ENCODE results near the gene DIO3. TPM values are rescaled to one million over a fixed set of nuclear protein-coding genes. Genes with fewer than 3 reads are reported as not detected.

DIO3 gene
- total RNA-seq, 2 experiments from 2014 or later: not detected

DNA sequence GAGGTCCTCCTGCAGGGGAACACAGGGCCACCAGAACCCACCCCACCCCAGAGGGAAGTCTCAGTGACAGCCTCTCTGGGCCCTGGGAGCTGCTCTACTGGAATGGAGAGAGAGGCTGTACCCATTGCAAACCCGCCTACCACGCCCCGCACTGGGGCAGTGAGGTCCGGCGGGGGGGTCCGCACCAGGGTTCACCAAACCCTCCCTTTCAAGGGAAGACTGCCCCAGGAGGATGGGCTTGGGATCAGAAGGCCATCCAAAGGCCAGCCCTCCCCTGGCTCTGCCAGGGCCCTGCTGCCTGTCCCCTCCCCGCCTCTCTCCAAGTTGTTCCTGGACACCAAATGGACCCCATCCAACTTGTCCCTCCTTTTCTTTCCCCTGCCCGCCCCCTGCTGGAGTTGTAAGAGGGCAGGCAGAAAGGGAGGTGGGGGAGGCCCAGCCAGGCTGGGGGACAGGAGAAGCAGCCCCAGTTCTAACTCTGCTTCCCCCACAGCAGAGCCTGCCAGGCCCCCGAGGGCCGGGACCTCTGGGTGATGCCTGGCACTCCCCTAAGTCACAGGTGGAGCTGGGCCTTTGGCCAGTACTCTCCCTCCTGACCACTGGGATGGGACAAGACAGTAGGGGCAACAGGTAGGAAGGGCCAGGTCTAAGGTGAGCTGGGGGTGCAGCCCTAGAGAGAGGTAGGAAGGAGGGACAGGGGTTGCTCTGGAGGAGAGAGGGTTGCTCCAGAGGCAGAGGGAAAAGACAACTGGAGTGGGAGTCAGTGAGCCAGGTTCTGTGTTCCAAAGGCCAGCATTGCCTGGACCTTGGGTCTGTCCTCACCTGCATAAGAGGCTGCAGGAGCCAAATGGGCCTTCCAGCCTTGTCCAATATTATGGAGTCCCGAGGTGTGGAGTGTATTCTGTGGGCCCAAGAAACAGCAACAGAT, 3.2 kb upstream of the DIO3 start:
- Histone ChIP-seq H3K4me1 (ENCODE audit: insufficient read depth, low read length, poor library complexity, severe bottlenecking) (peaks cover 19% of the 10 kb centered on the region), H3K9me3 (ENCODE audit: low read length) (no peaks in the 10 kb centered on the region), H3K4me3 (ENCODE audit: low read depth, low read length, poor library complexity, severe bottlenecking) (no peak overlapping the region), H4K20me1 (ENCODE audit: insufficient read depth, low read length) (no peaks in the 10 kb centered on the region), H3K36me3 (ENCODE audit: insufficient read depth, low read length) (no peaks in the 10 kb centered on the region), H3K4me2 (ENCODE audit: low read length) (no peak overlapping the region), H3K79me2 (ENCODE audit: insufficient read depth, low read depth, low read length) (no peaks in the 10 kb centered on the region), H3K27ac (ENCODE audit: low read depth, low read length, poor library complexity, severe bottlenecking) (no peak overlapping the region), H2AFZ (ENCODE audit: low read length) (no peak overlapping the region), H3K9me2 (ENCODE audit: insufficient read depth, low read length) (no peaks in the 10 kb centered on the region)
- ChIA-PET POLR2A (no interaction called here), CTCF (ENCODE audit: unreplicated experiment) (no interaction called here)
- no peak for DNase-seq (ENCODE audit: low spot score)
- intact Hi-C loops (cut with micrococcal nuclease; ENCODE audit: unreplicated experiment): no loop called here
- no TSS peak for BruUV-seq (replicated peaks)
- TF ChIP-seq, protein P1, sequence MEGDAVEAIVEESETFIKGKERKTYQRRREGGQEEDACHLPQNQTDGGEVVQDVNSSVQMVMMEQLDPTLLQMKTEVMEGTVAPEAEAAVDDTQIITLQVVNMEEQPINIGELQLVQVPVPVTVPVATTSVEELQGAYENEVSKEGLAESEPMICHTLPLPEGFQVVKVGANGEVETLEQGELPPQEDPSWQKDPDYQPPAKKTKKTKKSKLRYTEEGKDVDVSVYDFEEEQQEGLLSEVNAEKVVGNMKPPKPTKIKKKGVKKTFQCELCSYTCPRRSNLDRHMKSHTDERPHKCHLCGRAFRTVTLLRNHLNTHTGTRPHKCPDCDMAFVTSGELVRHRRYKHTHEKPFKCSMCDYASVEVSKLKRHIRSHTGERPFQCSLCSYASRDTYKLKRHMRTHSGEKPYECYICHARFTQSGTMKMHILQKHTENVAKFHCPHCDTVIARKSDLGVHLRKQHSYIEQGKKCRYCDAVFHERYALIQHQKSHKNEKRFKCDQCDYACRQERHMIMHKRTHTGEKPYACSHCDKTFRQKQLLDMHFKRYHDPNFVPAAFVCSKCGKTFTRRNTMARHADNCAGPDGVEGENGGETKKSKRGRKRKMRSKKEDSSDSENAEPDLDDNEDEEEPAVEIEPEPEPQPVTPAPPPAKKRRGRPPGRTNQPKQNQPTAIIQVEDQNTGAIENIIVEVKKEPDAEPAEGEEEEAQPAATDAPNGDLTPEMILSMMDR (conservative IDR thresholded peaks at IDR 0.05; ENCODE audit: low read length): 0 out of 2 replicates have a peak, but pooled peaks have one; percentile 40
- TF ChIP-seq EZH2phosphoT487 (IDR thresholded peaks at IDR 0.05; ENCODE audit: borderline replicate concordance, low read depth, low read length): no peak

DNA sequence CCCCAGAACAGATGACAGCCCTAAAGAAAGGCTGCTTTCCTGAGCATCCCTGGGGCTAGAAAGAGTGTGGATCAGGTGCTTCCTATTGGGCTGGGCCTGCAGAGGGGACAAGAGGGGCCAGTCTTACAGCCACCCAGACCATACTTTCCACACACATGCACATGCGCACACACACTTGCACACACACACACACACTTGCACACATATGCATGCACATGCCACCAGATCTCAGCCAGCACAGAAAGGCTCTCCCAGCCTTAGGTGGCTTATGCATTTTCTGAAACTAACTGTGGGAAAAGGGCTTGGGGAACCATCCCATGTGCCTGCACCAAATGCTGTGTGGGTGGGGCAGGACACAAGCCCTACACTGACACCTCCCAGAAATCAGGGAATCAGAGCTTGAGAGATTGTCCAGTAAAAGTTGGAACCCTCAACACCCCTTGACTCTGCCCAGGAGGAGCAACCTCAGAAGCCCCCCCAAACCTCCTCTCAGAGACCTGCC, 2.5 kb upstream of the DIO3 start:
- BruUV-seq (replicated peaks): no TSS peak
- H3K36me3 ChIP-seq (ENCODE audit: insufficient read depth, low read length): no peaks in the 10 kb centered on the region
- CTCF ChIA-PET (ENCODE audit: unreplicated experiment): no interaction called here
- H3K79me2 ChIP-seq (ENCODE audit: insufficient read depth, low read depth, low read length): no peaks in the 10 kb centered on the region
- no peak for DNase-seq (ENCODE audit: low spot score)
- intact Hi-C loops (cut with micrococcal nuclease; ENCODE audit: unreplicated experiment): no loop called here
- POLR2A ChIA-PET: no interaction called here
- TF ChIP-seq, protein P1 (conservative IDR thresholded peaks at IDR 0.05; ENCODE audit: low read length): no peak
- TF ChIP-seq EZH2phosphoT487 (IDR thresholded peaks at IDR 0.05; ENCODE audit: borderline replicate concordance, low read depth, low read length): no peak
- H3K4me2 ChIP-seq (ENCODE audit: low read length): no peak overlapping the region
- no peak overlapping the region for H3K27ac ChIP-seq (ENCODE audit: low read depth, low read length, poor library complexity, severe bottlenecking)
- H3K9me3 ChIP-seq (ENCODE audit: low read length): no peaks in the 10 kb centered on the region
- H4K20me1 ChIP-seq (ENCODE audit: insufficient read depth, low read length): no peaks in the 10 kb centered on the region
- no peaks in the 10 kb centered on the region for H3K9me2 ChIP-seq (ENCODE audit: insufficient read depth, low read length)
- peaks cover 24% of the 10 kb centered on the region for H3K4me1 ChIP-seq (ENCODE audit: insufficient read depth, low read length, poor library complexity, severe bottlenecking)
- H2AFZ ChIP-seq (ENCODE audit: low read length): no peak overlapping the region
- no peak overlapping the region for H3K4me3 ChIP-seq (ENCODE audit: low read depth, low read length, poor library complexity, severe bottlenecking)

DNA sequence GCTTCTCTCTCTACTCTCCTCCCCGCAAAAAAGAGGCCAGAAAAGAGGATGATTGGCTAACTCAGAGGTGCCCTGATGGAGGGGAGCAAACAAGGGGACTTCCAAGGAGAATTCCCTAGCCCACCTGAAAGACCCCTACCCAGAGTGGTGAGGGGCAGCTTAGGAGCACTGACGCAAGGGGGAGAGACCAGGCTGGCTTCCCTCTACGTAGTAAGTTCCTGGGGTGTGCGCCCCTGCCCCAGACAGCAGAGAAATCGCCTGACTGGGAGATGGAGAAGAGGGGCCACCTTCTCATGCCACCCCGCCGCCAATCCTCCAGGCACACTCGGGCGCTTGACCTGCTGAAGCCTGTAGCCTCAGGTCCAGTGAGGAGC, 2.1 kb upstream of the DIO3 start:
- no peak overlapping the region for H3K4me2 ChIP-seq (ENCODE audit: low read length)
- peaks cover 24% of the 10 kb centered on the region for H3K4me1 ChIP-seq (ENCODE audit: insufficient read depth, low read length, poor library complexity, severe bottlenecking)
- no TSS peak for BruUV-seq (replicated peaks)
- intact Hi-C loops (cut with micrococcal nuclease; ENCODE audit: unreplicated experiment): no loop called here
- no peaks in the 10 kb centered on the region for H3K36me3 ChIP-seq (ENCODE audit: insufficient read depth, low read length)
- ChIA-PET CTCF (ENCODE audit: unreplicated experiment) (interaction anchor here (0.6 kb wide), 1 partner anchor 653 kb away, joined by 3 read pairs; no protein-coding TSS in a partner anchor), POLR2A (interaction anchor here (0.6 kb wide), 1 partner anchor 103 kb away, joined by 3 read pairs; no protein-coding TSS in a partner anchor)
- no peak overlapping the region for H3K4me3 ChIP-seq (ENCODE audit: low read depth, low read length, poor library complexity, severe bottlenecking)
- no peaks in the 10 kb centered on the region for H4K20me1 ChIP-seq (ENCODE audit: insufficient read depth, low read length)
- TF ChIP-seq, protein P1 (conservative IDR thresholded peaks at IDR 0.05; ENCODE audit: low read length): no peak
- no peak for TF ChIP-seq EZH2phosphoT487 (IDR thresholded peaks at IDR 0.05; ENCODE audit: borderline replicate concordance, low read depth, low read length)
- H3K27ac ChIP-seq (ENCODE audit: low read depth, low read length, poor library complexity, severe bottlenecking): no peak overlapping the region
- H2AFZ ChIP-seq (ENCODE audit: low read length): no peak overlapping the region
- no peak for DNase-seq (ENCODE audit: low spot score)
- H3K9me3 ChIP-seq (ENCODE audit: low read length): no peaks in the 10 kb centered on the region
- H3K9me2 ChIP-seq (ENCODE audit: insufficient read depth, low read length): no peaks in the 10 kb centered on the region
- no peaks in the 10 kb centered on the region for H3K79me2 ChIP-seq (ENCODE audit: insufficient read depth, low read depth, low read length)
